ENCODE results near the gene NBAS.

NBAS gene

DNA sequence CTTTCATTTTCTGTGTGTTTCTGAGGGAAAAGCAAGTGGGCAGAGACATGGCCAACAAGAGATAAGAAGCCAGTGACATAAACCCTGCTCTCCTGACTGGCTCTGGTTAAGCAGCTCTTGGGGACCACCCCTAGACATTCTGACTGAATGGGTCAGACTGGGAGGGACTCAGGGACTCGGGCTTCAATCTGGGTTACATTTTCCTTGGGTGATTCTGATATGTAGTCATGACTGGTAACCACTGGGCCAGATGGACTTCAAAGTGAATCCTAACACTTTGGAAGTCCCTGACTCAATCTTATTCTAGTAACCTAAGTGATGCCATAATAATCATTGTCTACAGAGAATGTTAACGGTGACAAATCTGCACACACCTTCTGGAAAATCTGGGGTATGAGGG lies 397.8 kb downstream of the NBAS start:
- no peak for DNase-seq (ENCODE audit: low read depth)

DNA sequence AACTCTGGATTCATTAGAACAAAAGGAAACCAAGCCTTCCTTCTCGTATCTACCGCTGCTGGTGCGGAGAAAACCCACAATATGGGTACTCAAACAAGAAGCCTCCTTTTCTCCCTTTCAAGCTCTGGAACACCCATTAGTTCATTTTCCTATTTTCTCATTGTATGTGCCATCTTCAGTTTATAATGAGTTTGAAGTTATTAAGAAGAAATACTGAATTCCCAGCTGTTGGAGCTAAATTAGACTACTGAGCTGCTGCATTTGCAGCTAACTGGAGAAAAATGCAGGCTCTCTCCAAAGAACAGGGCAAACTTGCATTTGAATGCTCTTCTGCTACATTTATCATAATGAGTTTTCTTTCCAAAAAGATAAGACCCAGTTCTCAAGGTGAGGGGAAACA lies 398.5 kb downstream of the NBAS start:
- no peak for DNase-seq (ENCODE audit: low read depth)

DNA sequence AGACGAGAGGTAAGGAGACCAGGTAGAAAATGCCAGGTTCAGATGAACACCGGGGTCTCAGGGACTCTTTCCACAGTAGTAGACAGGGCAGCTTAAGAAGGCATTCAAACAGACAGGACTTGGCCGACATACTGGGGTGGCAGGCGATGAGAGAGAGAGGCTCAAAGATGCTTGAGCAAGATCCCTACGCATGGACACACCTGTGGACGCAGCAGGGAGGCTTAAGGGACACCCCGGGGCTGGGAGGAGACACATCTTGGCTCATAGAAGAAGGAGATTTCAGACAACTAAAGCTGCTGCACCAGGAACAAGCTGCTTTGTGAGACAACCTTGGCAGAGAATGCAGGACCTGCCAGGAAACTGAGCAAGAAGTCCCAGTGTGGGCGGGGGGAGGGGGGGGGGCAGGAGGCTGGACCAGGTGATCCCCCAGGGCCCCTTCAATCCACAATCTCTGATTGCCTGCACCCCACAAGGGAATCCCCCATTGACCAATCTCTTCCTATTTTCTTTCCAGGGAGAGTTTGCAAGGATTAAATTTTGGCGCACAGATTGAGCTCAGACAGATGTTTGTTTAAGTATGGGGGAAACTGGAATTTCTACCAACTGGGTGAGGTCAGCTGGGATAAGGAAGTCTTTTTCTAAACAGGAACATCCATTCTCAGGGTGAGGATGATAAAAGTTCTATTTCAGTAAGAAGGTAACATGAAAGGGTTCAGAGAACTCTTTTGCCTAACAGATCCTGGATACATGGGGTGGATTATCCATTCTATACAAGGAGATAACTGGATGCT lies 400.7 kb downstream of the NBAS start:
- DNase-seq (ENCODE audit: low read depth) = no peak

DNA sequence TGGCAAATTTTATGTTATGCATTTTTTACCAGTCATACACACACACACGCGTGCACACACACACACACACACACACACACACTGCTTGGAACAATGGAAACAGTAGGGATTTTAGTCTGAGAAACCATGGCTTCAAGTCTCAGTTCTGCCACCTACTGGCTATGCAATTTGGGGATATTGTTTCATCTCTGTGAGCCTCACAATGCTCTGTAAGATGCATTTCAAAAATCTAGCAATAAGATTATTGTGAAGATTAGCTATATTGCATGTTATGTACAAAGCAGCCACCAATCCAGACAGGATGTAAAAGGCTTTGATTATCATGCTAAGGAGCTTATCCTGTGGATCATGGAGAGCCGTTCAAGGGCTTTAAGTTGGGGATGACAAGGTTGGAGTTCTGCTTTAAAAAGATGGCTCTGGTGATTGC lies 401.4 kb downstream of the NBAS start:
- peak; percentile 48 for DNase-seq (ENCODE audit: low read depth)

DNA sequence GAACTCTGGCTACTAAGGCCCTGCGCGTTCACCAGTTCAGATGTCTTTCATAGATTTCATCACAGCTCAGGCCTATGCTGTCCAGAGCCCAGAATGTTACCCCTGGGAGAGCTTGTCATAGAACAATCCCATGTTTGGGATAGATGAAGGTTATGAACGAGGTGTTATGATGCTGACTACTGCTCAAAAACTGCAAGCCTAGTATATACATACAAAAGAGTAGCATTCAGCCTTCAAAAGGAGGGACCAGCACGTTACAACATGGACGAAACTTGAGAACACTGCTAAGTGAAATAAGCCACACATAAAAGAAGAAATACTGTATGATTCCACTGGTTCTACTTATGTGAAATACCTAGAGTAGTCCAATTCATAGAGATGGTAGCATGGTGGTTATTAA lies 401.9 kb downstream of the NBAS start:
- no peak for DNase-seq (ENCODE audit: low read depth)

DNA sequence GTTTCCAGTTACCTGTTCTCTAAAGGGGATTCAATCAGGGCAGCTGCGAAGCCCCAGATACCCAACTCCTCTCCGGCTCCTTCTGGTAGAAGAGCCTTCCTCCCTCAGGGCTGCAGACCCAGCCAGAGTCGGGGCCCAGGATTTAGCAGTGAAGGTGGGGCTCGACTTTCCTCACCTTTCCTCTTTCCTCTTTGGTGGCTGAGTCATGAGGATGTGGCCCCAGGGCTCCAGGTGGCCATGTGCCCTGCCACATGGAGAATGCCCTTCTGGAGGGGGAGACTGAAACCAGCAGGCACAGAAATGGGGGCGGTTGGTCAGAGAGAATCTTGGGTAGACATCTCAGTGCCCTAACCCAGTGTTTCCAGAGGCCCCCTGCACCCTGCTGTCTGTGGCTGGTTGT lies 402.6 kb downstream of the NBAS start:
- no peak for DNase-seq (ENCODE audit: low read depth)

DNA sequence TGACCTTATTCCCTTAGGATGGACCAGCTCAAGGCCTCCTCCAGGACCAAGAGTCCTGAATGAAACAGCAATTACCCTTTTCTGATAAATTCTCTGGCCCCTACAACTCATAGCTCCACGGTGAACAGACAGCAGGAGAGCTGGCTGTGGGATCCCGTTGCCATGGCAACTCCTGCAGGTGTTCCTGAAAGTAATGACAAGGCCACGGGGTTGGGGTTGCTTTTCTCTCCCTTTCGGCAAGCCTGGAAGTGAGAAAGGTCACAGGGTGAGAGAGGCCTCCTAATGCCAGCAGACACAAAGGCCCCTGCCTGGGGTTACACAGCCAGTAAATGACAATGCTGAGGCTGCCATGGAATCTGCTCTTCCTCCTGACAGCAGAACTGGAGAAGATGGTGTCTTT lies 403.0 kb downstream of the NBAS start:
- DNase-seq (ENCODE audit: low read depth) = no peak

DNA sequence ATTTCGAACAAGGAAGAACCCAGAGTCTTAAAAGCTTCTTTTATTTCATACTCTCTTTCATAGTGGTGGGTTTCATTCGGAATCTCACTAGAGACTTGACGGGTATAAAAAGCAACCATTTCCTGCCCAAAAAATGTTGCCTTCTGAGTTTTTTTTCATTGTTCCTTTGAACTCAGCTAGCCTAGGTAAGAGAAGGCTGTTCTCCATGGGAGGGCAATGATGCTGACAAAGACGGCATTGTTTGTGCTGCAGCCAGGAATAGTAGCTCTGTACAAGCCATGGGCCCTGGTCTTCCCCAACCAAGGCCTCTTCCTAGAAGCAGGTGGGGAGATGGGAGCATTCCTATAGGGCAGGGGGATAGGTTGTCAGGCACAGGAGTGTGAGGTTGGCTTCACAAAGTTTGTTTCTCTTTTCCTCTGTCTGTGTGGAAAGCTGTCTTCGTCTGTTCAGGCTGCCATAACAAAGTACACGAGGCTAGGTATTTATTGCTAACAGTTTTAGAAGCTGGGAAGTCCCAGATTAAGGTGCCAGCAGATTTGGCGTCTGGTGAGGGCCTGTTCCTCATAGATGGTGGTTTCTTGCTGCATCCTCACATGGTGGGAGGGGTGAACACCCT lies 405.1 kb downstream of the NBAS start:
- DNase-seq (ENCODE audit: low read depth) = no peak

DNA sequence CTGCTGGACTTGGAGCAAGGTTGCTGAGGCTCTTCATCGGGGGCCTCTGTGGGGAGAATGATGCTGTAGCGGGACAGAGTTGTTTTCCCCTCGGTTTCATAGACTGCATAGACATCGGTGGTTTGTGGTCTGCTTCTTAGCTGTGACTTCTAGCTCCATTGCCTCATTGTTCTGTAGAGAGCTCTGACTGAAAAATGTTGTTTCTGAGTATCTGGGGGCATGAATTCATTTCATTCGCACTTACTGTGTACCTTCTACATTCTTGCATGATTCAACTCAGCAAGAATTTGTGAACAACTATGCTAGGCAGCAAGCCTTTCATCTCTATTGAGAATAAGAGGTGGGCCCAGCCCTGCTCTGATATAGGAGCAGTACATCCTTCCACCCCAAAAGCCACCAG lies 406.8 kb downstream of the NBAS start:
- DNase-seq (ENCODE audit: low read depth) = no peak

DNA sequence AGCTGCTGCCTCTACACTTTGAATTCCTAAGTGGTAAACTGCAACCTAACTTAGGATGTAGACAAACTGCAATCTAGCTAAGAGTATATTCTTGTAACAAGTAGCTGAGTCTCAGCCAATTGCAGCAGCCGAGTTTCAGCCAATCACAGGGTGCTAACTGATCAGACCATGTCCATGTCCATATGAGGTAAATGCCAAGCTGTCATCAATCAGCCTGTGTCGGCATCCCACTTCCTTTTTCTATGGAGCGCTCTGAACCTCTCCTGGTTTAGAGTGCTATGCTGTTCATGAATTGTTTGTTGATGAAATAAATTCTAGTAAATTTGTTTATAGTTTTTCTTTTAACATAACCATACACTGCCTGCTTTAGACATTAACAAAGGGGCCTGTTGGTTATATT lies 408.8 kb downstream of the NBAS start:
- DNase-seq (ENCODE audit: low read depth) = no peak

DNA sequence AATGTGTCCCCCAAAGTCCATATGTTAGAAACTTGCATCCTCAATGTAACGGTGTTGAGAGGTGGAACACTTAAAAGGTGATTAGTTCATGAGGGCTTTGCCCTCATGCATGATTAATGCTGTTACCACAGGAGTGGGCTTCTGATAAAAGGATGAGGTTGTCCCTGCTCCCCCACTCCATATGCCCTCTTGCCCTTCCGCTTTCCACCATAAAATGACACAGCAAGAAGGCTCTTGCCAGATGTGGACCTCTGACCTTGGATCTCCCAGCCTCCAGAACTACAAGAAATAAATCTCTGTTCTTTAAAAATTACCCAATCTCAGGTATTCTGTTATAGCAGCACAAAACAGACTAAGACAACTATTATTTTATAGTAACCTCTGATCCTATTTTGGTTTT lies 412.1 kb downstream of the NBAS start:
- DNase-seq (ENCODE audit: low read depth) = no peak

DNA sequence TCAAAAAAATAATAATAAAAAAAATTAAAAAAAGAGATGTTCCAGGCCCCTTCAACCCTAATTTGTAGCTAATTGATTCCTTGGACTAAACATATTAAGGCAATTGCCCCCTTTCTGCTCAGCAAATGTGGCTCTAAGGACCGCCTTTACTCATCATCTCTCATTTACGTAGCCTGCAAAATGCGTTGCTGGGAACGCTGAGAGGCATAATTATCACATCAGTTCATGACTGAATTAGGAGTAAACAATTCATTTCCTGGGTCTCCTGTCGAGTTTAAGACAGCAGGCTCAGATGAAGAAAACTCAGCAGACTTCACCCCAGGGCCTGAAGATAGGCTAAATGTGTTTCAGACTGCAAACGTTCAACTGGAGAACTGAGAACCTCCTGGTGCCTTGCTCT lies 413.5 kb downstream of the NBAS start:
- no peak for DNase-seq (ENCODE audit: low read depth)

DNA sequence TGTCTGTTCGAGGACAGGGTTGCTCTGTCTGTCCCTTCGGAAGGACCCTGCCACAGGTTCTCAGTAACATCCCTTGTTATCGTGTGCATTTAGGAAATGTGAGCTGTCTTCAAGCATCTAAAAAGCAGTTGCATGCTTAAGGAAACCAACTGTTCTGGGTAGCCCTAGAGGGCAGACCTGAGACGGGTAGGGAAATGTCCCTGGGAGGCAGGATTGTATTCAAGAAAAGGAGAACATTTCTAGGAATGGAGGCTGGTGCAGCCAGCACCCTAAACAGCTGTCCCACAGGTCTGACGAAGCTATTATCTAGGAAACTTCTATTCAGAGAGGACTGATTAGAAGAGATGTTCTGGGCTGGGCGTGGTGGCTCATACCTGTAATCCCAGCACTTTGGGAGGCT lies 414.2 kb downstream of the NBAS start:
- no peak for DNase-seq (ENCODE audit: low read depth)

DNA sequence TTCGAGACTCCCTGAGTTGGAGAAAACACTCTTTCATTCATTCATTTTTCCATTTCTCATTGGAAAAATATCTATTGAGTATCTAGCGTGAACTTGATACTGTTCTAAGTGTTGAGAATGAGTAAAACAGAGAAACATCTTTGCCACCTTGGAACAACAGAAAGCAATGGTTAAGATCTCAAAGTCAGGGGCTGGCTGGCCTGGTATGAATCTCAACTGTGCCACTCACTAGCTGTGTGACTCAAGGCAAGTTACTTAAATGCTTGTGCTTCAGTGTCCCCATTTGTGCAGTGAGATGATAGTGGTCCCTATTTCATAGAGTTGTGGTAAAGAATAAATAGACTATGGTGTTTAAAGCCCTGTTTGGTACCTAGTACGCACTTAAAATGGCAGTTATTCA lies 415.2 kb downstream of the NBAS start:
- no peak for DNase-seq (ENCODE audit: low read depth)

DNA sequence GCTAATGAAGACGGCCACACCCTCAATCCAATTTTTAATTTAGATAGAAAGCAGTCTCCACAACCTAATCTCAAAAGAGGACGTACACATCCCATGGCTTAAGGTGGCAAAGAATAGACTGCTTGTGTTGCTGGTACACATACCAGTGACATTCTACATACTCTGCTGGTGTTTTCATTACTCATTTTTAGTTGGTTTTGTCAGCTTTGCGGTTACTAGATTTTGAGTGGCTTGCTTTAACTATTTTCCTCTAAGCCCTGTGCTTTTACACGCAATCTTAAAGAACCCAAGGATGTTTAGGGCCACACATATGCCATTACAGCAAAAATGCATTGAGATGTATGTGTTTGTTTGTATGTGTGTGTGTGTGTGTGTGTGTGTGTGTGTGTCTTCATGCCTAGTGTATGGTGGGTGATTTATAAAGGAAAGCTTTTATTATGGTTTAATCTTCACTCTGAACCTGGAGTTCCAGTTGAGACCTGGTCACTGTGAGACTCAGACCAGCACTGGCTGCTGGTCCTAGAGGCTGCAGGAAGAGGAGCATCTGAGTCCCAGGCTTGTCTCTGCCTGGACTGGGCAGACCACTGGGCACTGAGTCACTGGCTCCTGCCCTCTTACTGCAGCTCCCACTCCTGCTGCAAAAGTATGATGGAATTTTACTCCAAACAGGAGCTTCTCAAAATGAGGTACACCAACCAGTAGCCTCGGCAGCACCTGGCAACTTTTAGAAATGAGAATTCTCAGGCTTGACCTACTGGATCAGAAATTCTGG lies 415.9 kb downstream of the NBAS start:
- peak; percentile 22 for DNase-seq (ENCODE audit: low read depth)

DNA sequence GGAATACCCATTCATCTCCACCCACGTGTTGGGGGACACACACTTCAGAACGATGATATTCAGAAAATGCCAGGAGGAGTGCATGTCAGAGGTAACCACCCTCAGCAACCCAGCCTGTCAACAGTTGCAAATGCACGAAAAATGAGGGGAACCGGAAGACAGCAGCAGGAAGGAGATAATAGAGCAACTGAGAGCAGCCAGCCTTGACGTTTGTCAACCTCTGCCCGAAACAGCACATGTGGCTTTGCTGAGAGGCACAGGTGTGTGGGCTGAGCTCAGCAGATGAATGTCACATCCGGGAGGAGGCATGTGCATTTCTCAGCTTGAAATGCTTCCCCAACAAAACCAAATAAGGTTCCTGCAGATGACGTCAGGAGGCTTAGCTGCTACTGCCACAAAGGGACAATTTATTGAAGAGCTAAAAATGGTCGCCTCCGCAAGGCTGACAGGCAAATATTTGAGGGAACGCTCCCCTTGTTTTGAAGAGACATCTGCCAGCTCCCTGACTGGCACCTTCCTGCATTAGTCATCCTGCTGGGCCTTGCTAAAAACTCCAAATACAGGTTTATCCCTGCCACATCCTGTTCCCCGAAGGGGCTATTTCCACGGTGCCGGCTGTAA lies 419.0 kb downstream of the NBAS start:
- no peak for DNase-seq (ENCODE audit: low read depth)

DNA sequence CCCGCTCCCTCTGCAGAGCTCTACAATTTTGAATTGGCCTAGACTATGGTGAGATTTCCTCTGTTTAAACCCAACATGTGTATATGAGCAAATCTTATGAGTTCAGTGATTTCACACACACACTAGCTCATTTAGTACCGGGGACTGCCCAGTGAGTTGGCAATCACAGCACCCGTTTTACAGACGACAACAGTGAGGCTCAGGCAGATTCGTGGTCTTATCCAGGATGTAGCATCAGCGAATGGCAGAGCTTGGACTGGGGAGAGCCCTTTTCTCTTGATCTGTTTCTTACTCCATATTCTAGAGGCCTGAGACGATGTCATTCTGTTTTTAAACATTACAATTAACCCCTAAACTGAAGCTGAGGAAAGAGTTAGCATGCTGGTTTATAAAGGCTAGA lies 419.9 kb downstream of the NBAS start:
- DNase-seq (ENCODE audit: low read depth) = no peak

DNA sequence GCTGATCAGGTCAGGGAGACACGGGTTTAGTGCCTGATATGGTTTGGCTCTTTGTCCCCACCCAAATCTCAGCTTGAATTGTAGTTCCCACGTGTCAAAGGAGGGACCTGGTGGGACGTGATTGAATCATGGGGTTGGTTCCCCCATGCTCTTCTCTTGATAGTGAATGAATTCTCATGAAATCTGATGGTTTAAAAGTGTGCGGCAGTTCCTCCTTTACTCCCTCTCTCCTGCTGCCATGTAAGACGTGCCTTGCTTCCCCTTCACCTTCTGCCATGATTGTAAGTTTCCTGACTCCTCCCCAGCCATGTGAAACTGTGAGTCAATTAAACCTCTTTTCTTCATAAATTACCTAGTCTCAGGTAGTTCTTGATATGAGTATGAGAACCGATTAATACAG lies 424.5 kb downstream of the NBAS start:
- DNase-seq (ENCODE audit: low read depth) = no peak

DNA sequence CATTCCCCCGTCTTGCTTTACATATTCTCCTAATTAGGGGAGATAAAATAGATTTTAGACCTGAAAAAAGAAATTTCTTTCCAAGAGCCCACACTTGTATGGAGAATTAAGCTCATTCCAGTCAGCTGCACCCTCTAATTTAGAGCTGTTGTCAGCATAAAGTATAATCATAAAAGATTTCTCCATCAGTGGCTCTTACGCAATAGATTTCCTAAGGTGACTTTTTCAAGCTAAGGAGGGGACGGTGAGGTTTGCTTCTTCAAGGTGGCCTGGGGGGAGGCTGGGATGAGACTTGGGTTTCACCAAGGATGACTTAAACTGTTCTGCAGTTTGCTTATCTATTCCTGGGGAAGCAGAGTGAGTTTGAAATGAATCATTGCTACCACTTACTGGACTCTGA lies 426.2 kb downstream of the NBAS start:
- DNase-seq (ENCODE audit: low read depth) = no peak

DNA sequence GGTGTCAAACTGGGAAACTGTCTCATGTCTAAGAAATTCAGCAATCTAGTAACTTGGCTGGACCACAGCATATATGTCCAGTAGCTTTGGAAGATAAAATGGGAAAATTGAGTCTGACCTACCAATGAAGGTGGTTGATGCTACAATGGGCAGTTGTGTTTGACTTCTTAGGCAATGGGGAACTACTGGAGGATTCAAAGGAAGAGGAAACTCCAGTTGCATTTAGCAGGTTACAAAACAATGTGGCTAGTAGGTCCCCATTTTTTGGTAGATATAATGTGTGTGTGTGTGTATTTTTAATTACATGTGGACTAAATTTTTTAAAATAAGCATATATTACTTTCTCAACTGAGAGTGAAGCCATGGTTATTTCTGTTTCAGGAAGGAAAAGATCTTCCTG lies 427.7 kb downstream of the NBAS start:
- DNase-seq (ENCODE audit: low read depth) = no peak

DNA sequence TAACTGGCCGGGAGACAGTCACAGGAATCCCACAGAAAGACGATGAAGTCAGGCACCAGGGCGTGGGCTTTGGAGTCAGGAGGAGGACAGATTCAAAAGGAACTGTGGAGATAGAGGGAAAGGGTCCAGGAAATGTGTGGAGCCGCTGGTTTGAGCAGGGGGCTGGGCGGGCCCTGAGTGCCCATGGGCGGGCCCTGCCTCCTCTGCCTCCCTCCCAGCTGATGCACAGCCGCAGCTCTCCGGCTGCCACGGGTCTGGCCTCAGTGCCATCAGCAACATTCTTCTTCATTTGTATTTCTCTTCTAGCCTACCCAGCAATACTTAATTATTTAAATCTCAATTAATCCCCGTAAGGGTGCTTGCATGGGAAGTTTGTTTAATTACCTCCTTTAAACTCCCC lies 432.3 kb downstream of the NBAS start:
- DNase-seq (ENCODE audit: low read depth) = no peak

DNA sequence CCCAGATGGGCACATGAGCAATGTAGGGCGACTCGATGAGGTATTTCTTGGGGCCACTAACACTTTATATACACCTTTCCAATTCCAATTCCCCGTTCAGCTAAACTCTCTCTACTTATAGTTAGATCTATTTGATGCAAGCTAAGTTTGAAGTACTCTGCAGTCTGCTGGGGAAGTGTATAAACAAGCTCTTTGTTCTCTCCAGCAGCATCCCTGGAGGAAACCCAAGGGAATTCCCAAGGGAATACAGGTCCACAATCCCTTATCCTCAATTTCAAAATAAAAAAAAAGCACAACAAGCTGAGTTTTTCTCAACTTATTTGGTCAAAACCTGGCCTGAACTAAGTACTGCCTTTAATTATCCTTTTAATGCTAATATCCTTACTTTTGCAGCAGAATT lies 433.3 kb downstream of the NBAS start:
- DNase-seq (ENCODE audit: low read depth) = no peak

DNA sequence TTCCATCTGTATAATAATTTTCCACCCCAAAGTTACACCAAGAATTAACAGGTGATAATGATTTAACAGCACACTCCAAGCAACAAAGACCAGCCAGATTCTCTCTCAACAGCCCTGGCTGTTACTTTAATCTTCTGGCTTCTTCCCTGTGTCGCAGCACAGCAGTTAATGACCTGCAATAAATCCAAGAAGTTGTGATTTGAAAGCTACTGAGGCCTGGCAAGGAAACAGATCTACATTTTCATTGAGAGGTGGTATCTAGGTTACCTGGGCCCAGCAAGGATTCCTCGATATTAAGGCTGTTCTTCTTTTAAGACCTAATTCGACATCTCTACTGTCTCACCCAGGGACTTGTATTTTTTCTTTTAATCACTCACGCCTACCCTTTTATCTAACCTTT lies 433.8 kb downstream of the NBAS start:
- no peak for DNase-seq (ENCODE audit: low read depth)
